EH (cell line): Measurements from ENCODE around the gene MBOAT7.
"Not testable (repeated sequence)": the region's sequence is repeated elsewhere in the genome, so short reads cannot be mapped to it uniquely, and the experiment has no call there.

Experiments used
- DNase-seq: peaks from one replicate; pipeline ENCODE4 v3.0.0-alpha.2; 2015; ENCODE audit warnings: low read depth

The MBOAT7 gene, protein sequence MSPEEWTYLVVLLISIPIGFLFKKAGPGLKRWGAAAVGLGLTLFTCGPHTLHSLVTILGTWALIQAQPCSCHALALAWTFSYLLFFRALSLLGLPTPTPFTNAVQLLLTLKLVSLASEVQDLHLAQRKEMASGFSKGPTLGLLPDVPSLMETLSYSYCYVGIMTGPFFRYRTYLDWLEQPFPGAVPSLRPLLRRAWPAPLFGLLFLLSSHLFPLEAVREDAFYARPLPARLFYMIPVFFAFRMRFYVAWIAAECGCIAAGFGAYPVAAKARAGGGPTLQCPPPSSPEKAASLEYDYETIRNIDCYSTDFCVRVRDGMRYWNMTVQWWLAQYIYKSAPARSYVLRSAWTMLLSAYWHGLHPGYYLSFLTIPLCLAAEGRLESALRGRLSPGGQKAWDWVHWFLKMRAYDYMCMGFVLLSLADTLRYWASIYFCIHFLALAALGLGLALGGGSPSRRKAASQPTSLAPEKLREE

DNA sequence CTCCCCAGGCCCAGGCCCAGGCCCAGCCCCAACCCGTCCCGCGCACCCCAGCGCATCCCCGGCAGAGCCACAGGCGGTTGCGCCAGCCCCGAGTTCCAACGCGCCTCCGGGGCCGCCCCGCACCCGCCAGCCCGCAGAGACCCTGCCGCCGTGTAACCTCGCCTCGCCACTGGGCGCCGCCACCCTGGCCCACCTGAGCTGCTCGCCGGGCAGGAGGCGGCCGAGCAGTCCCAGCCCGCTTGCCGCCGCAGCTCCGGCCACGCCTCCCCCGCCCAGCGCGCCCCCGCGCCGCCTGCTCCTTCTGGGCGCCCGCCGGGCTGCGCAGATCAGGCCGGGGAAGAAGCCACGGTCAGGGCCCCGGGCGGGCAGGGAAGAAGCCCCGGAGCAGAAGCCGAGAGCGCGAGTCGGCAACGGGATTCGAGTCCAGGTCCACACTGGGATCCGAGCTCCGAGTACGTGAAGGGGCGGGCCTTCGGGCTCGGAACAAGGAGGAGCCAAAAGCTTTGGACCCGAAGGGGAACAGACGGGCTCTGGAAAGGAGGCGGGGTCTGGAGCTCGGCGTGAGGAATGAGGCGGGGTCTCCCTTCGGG, at the start of gene MBOAT7:
TSS of gene MBOAT7 (minus strand) at position 436 of the 590 bp plus-strand sequence. CDS start 1,072 bp downstream, outside the sequence.
- no peak for DNase-seq

DNA sequence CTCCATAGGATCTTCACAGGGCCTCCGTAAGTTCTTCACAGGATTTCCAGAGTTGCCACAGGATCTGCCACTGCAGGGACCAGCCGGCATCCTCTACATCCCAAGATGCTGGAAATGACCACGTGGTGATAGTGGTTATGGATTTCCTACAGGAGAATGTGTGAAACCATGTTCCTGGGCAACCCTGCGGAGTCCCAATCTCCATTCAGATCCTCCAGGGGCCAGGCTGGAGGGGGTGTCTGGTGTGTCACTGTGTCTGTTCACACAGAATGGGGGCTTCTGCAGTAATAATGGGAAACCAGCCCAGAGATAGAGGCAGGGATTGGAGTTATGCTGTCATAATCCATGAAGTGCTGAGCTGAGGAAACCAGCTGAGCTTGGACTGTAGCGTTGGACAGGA, 44.6 kb upstream of the MBOAT7 start:
- no peak for DNase-seq

DNA sequence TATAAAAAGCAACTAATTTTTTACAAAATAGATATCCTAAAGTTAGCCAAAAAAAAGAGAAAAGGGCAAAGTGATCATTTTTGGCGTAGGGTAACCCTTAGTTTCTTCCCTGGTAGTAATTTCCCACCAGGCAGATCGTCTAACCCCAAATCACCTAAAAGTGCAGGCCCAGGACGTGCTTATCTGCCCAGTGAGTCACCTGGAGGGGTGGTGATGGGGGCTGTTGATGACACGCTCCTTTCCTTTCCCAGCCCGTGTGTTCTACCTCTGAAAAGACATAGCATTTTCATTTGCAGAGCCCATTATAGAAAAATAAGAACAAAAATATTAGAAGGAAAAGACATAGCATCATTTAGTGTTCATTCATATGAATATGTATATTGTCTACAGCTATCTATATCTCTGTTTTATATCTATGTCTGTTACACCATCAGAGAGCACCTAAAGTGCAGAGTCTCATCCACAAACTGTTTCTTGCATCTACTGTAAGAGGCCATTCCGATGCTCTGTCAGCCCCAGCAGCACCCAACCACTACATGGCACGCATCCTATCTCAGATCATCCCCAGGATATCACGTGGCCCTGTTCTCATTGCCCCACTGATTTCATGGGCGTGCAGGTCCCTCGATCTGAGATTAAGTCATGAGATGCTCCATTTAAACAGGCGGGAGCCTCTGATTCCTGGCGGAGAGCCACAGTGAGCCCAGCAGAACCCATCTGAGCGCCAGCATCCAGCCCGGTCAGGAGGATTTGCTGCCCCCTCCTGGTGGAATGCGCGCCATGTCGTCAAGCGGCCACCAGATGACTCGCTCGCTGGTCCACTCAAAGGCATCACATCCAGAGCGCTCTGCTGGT, 41.9 kb upstream of the MBOAT7 start:
- DNase-seq: peak; percentile 78

DNA sequence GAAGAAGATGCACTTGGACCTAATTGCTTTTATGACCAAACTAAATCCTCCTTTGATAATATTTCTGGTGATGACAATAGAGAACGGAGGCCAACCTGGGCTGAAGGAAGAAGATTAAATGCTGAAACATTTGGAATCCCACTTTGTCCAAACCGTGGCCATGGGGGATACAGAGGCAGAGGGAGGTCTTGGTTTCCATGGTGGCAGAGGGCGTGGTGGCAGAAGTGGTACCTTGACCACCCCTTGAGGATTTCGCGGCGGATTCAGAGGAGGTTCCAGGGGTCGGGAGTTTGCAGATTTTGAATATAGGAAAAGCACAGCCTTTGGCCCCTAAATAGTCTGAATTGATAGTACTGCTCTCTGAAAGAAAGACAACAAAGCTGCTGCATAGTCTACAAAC, 40.7 kb upstream of the MBOAT7 start:
- DNase-seq: no peak

DNA sequence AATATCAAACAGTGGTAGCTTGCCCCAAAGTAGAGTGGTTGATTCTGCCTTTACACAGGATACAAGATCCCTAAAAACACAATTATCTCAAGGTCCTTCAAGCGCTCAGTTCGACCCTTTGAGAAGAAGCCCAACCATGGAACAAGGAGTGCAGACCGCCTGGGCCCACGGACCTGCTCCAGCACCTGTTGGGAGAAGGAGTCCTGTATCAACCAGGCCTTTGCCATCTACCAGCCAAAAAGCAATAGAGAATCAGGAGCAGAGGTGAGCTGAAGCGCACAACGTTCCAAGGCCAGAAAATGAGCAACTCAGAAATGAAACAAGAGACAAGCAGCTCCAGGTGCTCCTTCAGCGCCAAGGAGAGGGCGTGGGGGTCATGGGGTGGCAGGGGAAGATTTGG, 39.8 kb upstream of the MBOAT7 start:
- DNase-seq: no peak

DNA sequence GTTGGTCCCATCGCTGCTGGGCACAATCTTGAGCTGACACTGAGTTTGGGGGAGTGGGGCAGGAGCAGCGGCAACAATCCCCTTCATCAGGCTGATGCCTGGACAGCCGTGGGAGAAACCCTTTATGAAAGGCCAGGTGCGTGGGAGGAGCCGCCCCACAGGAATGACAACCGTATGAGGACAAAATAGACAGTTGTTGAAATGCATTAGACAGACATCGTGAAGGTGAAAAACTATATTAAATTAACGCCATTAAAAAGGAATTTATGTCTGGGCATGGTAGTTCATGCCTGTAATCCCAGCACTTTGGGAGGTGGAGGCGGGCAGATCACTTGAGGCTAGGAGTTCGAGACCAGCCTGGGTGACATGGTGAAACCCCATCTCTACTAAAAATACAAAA, 35.2 kb upstream of the MBOAT7 start:
- DNase-seq: not testable (repeated sequence)

DNA sequence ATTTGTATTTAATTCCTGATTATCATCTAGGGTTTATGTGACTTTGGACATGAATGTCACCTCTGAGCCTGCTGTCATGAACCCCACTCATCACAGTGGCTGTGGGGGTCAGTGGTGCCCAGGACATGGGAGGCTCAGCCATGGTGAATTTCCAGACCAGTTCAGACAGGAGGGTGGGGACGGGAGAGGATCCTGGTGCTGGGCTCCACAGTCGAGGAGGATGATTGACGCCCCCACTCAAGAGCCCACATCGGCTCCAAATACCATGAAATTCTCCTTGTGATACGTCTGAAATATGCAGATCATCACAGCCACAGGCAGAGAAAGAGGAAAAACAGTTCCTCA, 34.5 kb upstream of the MBOAT7 start:
- not testable (repeated sequence) for DNase-seq

DNA sequence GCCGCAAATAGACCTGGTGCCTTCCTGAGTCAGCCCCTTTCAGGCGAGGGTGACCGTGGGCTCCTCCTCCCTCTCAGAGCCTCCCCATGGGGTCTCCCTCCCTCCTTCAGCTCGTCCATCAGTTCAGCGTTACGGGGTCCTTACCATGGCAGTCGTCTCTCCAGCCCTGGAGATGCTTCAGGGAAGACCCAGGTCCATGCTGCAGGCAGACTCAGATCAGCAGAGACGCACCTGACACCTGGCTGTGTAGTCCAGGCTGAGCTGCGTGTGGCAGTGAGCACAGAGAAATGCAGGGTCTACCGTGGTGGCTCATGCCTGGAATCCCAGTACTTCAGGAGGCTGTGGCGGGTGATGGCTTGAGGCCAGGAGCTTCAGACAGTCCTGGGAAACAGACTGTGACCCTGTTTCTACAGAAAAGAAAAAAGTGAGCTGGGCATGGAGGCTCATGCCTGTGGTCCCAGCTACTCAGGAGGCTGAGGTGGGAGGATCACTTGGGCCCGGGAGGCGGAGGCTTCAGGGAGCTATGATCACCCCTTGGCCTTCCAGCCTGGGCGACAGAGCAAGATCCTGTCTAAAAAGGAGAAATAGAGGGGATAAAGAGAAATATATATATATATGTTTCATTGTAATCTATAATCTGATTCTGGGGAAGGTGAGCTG, 34.0 kb upstream of the MBOAT7 start:
- not testable (repeated sequence) for DNase-seq

DNA sequence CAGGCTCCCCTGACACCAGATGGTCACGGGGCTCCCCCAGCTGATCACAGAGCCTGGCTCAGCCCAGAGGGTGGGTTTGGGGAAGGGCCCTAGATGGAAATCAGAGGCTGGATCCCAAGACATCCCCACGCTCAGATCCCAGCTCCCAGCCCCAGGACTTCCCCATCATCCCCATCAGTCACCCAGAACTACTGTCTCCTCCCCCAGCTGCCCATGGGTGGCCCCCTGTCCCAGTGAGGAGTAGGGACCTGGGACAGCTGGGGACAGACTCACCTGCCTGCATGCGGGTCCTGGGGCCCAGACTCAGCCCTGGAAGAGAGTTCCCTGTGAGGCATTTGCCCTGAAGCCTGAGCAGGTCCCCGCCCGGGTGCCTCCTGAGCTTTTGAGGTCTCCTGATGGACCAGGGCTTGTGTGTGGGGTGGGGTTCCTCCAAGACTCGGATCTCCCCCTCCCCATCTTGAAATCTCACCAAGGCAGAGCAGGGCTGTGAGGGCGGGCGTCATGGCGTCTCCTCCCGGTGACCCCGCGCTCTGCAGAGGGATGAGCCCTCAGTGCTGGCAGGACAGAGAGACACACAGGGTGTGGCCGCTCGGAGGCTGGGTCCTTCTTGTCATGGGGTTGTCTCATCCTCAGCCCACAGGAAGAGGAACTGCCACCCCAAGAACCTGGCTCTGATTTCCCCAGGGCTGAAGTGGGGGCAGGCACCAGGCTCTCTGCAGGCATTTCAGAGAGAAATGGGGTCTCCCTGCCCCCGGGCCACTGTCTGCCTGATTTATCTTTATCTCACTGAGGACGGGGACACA, 33.3 kb upstream of the MBOAT7 start, which contains the start of gene LILRB3:
TSS of gene LILRB3 (minus strand) at position 534 of the 803 bp plus-strand sequence. CDS start at position 503, 31 bp downstream.
- not testable (repeated sequence) for DNase-seq

DNA sequence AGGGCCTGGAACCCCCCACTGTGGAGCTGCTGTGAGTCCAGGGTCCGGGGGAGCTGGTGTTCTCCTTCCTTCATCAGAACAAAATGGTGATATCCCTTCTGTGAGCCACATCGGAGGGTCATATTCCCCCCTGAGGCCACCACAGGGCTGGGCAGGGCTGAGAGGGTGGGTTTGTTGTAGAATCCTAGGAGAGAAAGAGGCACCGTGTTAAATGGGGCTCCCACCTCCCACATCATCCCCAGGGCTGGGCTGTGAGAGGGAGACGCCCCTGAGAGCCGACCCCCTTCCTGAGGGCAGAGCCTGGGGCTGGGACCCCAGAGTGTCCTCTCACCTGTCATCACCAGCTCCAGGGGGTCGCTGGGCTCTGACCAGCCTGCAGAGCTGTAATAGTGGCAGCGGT, 32.6 kb upstream of the MBOAT7 start:
- DNase-seq: not testable (repeated sequence)

DNA sequence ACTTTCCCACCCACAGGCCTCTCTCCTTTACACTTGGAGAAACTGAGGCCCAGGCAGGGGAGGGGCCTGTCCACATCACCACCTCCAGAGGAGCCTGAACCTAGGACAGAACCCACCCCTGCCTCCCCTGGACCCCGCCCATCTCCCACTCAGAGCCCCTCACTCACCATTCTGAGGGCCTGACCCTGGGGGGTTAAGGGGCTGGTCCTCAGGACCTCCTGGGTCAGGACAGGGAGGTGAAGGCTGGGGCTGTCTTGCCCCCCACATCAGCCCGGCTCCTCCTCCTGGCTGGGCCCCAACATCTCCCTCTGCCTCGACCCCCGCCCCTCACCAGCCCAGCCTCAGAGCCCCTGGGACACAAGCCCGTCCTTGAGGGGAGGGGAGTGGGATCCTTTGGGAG, 30.3 kb upstream of the MBOAT7 start:
- not testable (repeated sequence) for DNase-seq

DNA sequence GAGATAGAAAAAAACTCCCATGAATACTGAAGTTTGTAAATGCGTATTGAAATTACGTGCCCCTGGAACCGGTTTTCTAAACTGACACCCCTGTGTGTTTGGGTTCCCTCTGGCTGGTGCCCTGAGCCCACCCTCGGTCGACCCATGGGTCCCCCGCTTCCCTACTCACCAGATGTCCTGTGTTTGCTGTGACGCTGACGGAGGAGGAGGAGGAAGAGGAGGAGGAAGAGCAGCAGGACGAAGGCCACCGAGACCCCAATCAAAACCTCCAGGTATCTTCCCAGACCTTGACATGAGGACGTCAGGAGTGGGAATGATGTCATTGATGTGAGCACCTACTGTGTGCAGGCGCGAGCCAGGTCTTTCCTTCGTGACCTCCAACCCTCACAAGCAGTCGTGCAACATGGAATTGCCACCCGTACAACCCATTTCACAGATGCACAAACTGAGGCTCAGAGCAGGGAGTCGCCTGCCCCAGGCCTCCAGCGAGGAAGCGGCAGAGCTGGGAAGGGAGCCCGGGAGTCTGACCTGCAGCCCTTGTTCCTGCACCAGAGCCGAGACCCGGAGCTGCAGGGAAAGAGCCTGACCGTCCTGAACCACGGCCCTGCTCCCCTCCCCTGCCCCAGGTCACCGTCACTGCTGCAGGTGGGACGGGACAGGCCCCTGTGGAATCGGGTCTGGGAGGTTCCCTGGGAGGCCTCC, 29.7 kb upstream of the MBOAT7 start:
- DNase-seq: no peak

DNA sequence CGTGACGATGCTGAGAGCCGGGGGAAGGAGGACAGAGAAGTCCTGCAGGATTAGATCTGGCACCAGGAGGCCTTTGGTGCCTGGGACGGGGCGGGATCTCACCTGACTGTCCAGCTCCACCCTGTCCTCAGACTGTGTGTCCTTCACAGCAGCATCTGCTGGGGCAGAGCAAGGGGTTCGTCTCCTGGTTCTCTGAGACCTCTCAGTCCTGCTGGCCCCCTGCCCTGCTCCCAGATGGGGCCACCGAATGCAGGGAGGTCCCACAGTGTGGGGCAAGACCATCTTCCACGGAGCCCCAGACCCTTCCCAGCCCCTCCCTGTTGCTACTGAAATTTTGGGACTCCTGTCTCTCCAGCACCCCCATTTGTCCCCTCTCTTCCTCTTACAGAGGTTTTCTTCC, 28.9 kb upstream of the MBOAT7 start:
- no peak for DNase-seq

DNA sequence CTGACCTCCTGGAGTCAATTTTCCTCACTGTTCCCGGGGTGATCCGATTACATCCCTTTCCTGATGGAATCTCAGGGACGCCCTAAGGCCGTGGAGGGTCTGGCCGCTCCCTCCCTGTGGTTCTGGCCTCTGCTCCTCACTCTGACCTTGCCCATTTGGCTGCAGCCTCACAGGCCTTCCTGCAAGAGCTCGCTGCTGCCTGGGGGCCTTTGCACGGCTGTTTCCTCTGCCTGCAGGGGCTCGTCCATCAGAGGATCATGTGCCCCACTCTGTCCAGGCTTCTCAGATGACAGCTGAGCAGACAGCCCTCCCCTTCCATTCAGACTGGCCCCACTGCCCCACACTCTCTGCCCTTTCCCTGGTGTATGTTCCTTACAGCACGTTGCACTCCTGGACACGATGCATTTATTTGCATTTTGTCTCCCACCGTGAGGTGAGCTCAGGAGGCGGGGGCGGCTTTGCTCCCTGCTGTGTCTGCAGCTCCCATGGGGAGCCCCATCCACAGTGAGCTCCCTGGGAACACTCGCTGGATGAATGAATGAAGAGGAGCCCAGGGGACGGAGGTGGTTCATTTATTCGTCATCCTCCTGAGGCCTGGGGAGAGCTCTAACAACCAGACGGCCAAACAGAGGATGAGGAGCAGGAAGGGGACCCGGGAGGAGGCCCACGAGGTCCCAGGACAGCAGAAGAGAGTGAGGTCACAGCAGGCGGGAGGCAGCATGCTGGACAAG, 28.3 kb upstream of the MBOAT7 start:
- DNase-seq: not testable (repeated sequence)

DNA sequence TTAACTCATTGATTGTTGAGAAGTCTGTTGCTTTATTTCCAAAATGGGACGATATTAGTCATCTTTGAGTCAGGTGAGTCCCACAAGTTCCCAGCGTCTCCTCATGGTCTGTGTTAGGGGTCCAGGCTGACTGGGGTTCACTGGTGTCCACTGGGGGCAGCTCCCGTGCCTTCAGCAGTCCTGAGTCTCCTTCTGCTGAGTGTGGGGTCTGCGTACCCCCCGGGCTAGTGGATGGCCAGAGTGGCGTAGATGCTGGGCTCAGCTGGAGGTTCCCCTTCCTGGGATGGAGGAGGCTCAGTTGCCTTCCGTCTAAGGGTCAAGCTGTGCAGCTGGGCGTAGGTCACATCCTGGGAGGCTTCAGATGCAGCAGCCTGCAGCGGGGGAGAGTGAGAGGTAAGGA, 27.5 kb upstream of the MBOAT7 start:
- no peak for DNase-seq

DNA sequence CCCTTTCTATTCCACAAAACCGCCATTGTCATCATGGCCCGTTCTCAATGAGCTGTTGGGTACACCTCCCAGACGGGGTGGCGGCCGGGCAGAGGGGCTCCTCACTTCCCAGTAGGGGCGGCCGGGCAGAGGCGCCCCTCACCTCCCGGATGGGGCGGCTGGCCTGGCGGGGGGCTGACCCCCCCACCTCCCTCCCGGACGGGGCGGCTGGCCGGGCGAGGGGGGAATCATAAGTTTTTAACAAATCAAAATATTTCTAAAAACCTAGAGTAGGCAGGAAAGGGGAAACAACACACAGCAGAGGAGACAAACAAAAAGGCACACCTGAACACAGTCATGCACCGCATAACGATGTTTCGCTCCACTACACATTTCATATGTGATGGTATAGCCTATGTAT, 25.4 kb upstream of the MBOAT7 start:
- DNase-seq: not testable (repeated sequence)

DNA sequence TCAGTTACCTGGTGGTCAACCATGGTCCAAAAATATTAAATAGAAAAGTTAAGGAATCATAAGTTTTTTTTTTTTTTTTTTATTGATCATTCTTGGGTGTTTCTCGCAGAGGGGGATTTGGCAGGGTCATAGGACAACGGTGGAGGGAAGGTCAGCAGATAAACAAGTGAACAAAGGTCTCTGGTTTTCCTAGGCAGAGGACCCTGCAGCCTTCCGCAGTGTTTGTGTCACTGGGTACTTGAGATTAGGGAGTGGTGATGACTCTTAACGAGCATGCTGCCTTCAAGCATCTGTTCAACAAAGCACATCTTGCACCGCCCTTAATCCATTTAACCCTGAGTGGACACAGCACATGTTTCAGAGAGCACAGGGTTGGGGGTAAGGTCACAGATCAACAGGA, 24.8 kb upstream of the MBOAT7 start:
- not testable (repeated sequence) for DNase-seq

DNA sequence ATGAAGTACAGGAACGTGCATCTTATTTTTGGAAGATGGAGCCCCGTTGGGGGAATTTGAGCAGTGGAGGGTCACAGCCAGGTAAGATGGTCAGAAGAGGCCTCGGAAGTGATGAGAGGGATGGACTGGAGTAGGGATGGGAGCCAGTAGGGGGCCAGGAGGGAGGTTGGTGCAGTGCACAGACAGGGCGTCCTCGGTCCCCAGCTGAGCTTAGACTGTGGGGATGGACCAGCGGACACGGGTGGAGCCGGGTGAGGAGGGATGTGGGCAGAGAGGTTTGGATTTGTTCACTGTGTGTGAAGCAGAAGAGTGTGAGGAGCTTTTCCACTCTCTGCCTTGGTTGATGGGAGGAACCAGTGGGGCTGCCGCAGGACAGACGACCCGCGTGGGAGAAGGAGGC, 21.9 kb upstream of the MBOAT7 start:
- no peak for DNase-seq

DNA sequence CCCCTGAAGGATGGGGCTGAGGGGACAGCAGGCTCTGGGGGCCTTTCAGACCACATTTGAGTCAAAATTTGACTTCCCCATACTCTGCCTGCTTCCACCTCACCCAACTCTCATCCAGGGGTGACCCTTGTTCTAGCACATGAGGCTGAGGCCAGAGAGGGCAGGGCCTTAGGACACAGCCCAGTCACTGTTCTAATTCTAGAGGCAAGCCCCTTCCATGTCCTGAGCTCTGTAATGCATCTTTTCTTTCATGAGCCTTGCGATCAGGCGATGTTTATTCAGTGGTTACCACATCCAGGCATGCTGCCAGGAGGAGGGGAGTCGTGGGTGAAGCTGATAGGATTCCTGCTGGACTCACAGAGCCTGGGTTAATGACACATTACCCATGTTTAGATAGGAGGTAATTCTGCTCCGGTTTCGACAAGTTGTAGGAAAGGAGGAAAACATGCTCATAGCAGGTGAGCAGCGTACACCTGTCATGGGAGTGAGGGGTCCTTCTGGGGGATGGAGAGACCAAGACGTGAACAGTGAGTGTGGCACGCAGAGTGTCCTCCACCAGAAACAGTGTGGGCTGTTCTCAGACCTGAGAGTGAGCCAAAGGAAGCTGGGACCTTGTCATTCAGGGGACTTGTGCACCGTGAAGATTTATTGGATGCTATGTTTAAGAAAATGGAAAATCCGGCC, 20.6 kb upstream of the MBOAT7 start:
- peak; percentile 98 for DNase-seq
